Keratinocyte (primary cell): ENCODE results near the gene MAPK9. TPM values are rescaled to one million over a fixed set of nuclear protein-coding genes. Genes with fewer than 3 reads are reported as not detected.

Source experiments
- DNase-seq: peaks from one replicate; pipeline ENCODE4 v3.0.0-alpha.2; 2011; ENCODE audit warnings: low read depth, missing footprints, low spot score
- FAIRE-seq: peaks from 2 replicates; lab custom pipeline; 2011; peaks lifted over from hg19 to GRCh38; lab: Jason Lieb, UNC
- H2AFZ ChIP-seq: 2 replicates; pipeline ENCODE4 v1.6.0; 2012; ENCODE audit warnings: low read length, control low read depth, inconsistent platforms; ENCODE audit not compliant: control insufficient read depth
- H3K27ac ChIP-seq: 2 replicates; pipeline ENCODE4 v1.5.1; 2011; ENCODE audit warnings: low read length; ENCODE audit not compliant: control insufficient read depth, insufficient read depth
- H3K27me3 ChIP-seq: 3 replicates; pipeline ENCODE4 v1.6.0; 2011; ENCODE audit warnings: low read length; ENCODE audit not compliant: control insufficient read depth, insufficient read depth; ENCODE audit errors: extremely low read depth
- H3K36me3 ChIP-seq, 2 experiments: 2 replicates in 1 of 2; 3 replicates in 1 of 2; pipeline ENCODE4 v1.5.1; 2011; ENCODE audit warnings: low read length in 2 of 2, mild to moderate bottlenecking in 1 of 2; ENCODE audit not compliant: control insufficient read depth in 2 of 2, insufficient read depth in 2 of 2; ENCODE audit errors: extremely low read depth in 1 of 2
- H3K4me1 ChIP-seq: 3 replicates; pipeline ENCODE4 v1.5.1; 2011; ENCODE audit warnings: low read length; ENCODE audit not compliant: control insufficient read depth, insufficient read depth; ENCODE audit errors: extremely low read depth
- H3K4me2 ChIP-seq: 3 replicates; pipeline ENCODE4 v1.6.0; 2011; ENCODE audit warnings: low read depth, low read length; ENCODE audit not compliant: control insufficient read depth, insufficient read depth; ENCODE audit errors: extremely low read depth
- H3K4me3 ChIP-seq, 3 experiments: fragments of 200-600 bp in 1 of 3; sonication (generic) in 1 of 3; 2 replicates in 2 of 3; 3 replicates in 1 of 3; pipeline ENCODE4 v1.5.1; 2011 to 2016; ENCODE audit warnings: low read length in 3 of 3, mild to moderate bottlenecking in 3 of 3, control low read depth in 2 of 3, inconsistent platforms in 1 of 3, low read depth in 1 of 3, mixed read lengths in 1 of 3, mixed run types in 1 of 3, moderate library complexity in 1 of 3; ENCODE audit not compliant: control insufficient read depth in 2 of 3, insufficient read depth in 2 of 3; ENCODE audit errors: extremely low read depth in 1 of 3
- H3K79me2 ChIP-seq: 2 replicates; pipeline ENCODE4 v1.6.0; 2012; ENCODE audit warnings: low read length; ENCODE audit not compliant: control insufficient read depth, insufficient read depth
- H3K9ac ChIP-seq: 3 replicates; pipeline ENCODE4 v1.6.0; 2011; ENCODE audit warnings: low read length; ENCODE audit not compliant: control insufficient read depth, insufficient read depth; ENCODE audit errors: extremely low read depth
- H3K9me1 ChIP-seq: 3 replicates; pipeline ENCODE4 v1.6.0; 2011; ENCODE audit warnings: low read length; ENCODE audit not compliant: control insufficient read depth, insufficient read depth; ENCODE audit errors: extremely low read depth
- H3K9me3 ChIP-seq: 2 replicates; pipeline ENCODE4 v1.5.1; 2012; ENCODE audit warnings: low read depth, low read length; ENCODE audit not compliant: control insufficient read depth
- H4K20me1 ChIP-seq: 3 replicates; pipeline ENCODE4 v1.6.0; 2011; ENCODE audit warnings: low read length; ENCODE audit not compliant: control insufficient read depth, insufficient read depth; ENCODE audit errors: extremely low read depth
- EZH2 ChIP-seq: IDR thresholded peaks from one replicate; pipeline ENCODE4 v1.6.1; 2012; ENCODE audit warnings: inconsistent platforms, mild to moderate bottlenecking, low read length, moderate library complexity
- dilution Hi-C: fragments of 300-500 bp; cut with MboI; formaldehyde crosslinking; loops from one replicate; pipeline ENCODE4 v1.7.0; 2020; ENCODE audit warnings: low sequenced_read_pairs; ENCODE audit not compliant: extremely low pct_ligation_motif_present
- polyA plus RNA-seq, 5 experiments: library from polyadenylated mRNA; depleted of rRNA in 3 of 5; stranded (reverse) in 3 of 5; stranded (forward) in 1 of 5; unstranded in 1 of 5; fragments of >200 nt; gene quantifications; 1 replicate in 1 of 5; 2 replicates in 3 of 5; 3 replicates in 1 of 5; pipeline versions ENCODE4 v1.2.1 to v1.2.3, GENCODE V29; 2011 to 2012; ENCODE audit warnings: missing spikeins in 2 of 5, low read depth in 1 of 5, low replicate concordance in 1 of 5
- TF ChIP-seq, protein P1 (sequence below), 3 experiments: IDR thresholded peaks in 1 of 3; conservative IDR thresholded peaks in 1 of 3; optimal IDR thresholded peaks in 1 of 3; 2 replicates in 2 of 3; 3 replicates in 1 of 3; pipeline versions ENCODE3 to v1.5.1; 2011; ENCODE audit warnings: low read length in 3 of 3, mild to moderate bottlenecking in 3 of 3, moderate library complexity in 2 of 3, control low read depth in 1 of 3, inconsistent platforms in 1 of 3; ENCODE audit not compliant: insufficient read depth in 2 of 3; ENCODE audit errors: extremely low read depth in 1 of 3

Gene MAPK9
- polyA plus RNA-seq, 1 donor (not counting 4 experiments of a cell fraction or from before 2014, with no cell fraction given), result 49.4 TPM

DNA sequence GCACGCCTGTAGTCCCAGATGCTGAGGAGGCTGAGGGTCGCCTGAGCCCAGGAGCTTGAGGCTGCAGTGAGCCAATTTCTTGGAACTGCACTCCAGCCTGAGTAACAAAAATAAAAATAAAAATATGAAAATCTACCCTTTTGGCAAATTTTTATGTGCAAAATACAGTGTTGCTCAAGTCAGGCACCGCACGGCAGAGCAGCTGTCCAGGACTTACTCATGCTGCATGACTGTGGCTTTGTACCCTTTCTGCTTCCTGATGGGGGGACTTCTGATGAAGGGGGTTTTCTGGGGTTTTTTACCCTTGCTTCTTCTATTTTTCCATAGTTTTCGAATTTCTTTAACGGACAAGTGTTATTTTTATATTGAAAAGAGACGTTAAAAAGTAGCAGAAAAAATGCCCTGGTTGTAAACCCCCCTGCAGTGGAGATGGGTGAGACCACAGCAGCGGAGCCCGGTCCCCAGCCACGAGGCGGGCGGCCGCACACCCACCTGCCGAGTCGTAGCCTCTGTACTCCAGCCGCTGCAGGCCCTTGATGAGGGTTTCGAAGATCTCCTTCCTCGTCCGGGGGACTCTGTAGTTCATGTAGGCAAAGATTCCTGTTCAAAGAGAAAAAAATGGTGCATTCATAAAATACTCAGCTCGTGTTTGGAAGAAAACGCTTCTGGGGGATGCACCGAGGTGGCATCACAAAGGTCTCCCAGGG lies 46.3 kb upstream of the MAPK9 start:
- dilution Hi-C loops, result no loop called here

DNA sequence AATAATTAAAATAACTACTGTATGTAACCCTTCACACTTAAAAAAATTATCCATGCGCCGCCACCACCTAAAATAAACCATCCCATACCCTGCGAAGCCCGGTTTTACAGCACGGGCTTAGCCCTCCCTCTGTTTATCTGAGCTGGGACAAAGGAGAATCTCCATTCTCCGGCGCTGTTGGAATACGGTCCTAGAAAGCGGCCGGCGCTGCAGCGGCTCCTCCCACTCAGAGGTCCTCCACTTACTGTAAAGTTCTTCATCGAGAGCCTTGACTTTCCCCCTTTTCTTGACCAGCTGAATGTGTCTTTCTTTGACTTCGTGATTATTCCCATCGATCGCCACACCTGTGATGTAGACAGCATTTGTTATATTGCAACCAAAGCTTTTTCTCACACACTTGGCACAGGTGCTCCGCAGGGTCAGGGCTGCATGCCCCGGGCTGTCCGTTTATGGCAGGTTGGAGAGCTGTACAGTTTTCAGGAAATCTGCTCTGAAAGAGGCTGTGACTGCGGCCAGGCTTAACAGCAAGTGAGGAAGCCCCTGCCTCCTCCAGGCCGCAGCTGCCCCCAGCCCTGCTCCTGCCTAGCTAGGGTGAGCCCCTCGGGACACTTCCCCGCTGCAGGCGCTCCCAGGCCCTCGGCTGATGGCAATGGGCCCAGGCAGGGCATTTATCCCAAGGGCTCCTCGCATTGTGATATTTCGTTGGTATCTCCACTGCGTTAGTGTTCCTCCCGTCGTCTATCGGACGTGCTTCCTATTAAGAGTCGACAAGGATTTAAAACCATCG lies 44.5 kb upstream of the MAPK9 start:
- dilution Hi-C loops, result no loop called here
- H4K20me1 ChIP-seq, result no peaks in the 10 kb centered on the region
- no peaks in the 10 kb centered on the region for H3K4me1 ChIP-seq
- H3K27me3 ChIP-seq, result no peaks in the 10 kb centered on the region
- no peak overlapping the region for H3K4me3 ChIP-seq
- no peak for DNase-seq
- no peak overlapping the region for H3K27ac ChIP-seq
- H3K9me3 ChIP-seq, result no peaks in the 10 kb centered on the region
- no peak overlapping the region for H3K4me2 ChIP-seq
- no peaks in the 10 kb centered on the region for H3K9me1 ChIP-seq
- no peak overlapping the region for H3K9ac ChIP-seq
- no peaks in the 10 kb centered on the region for H3K79me2 ChIP-seq
- no peak for FAIRE-seq
- TF ChIP-seq EZH2, result no peak
- TF ChIP-seq, protein P1, sequence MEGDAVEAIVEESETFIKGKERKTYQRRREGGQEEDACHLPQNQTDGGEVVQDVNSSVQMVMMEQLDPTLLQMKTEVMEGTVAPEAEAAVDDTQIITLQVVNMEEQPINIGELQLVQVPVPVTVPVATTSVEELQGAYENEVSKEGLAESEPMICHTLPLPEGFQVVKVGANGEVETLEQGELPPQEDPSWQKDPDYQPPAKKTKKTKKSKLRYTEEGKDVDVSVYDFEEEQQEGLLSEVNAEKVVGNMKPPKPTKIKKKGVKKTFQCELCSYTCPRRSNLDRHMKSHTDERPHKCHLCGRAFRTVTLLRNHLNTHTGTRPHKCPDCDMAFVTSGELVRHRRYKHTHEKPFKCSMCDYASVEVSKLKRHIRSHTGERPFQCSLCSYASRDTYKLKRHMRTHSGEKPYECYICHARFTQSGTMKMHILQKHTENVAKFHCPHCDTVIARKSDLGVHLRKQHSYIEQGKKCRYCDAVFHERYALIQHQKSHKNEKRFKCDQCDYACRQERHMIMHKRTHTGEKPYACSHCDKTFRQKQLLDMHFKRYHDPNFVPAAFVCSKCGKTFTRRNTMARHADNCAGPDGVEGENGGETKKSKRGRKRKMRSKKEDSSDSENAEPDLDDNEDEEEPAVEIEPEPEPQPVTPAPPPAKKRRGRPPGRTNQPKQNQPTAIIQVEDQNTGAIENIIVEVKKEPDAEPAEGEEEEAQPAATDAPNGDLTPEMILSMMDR (optimal IDR thresholded peaks at IDR 0.05 in 1 of 3, IDR thresholded peaks at IDR 0.05 in 1 of 3, conservative IDR thresholded peaks at IDR 0.05 in 1 of 3; ENCODE audit: extremely low read depth in 1 of 3, insufficient read depth in 2 of 3, low read length in 3 of 3), result no peak
- H3K36me3 ChIP-seq, result no peaks in the 10 kb centered on the region
- no peak overlapping the region for H2AFZ ChIP-seq

More for the DNA sequence above, 46.3 kb upstream of the MAPK9 start:
- no peaks in the 10 kb centered on the region for H3K9me3 ChIP-seq
- H3K36me3 ChIP-seq, result no peaks in the 10 kb centered on the region
- no peak overlapping the region for H3K27ac ChIP-seq
- no peaks in the 10 kb centered on the region for H4K20me1 ChIP-seq
- H3K9ac ChIP-seq, result no peak overlapping the region
- FAIRE-seq (no peak), DNase-seq (no peak)
- no peak overlapping the region for H3K4me3 ChIP-seq
- no peak overlapping the region for H2AFZ ChIP-seq
- H3K27me3 ChIP-seq, result no peaks in the 10 kb centered on the region
- H3K9me1 ChIP-seq, result no peaks in the 10 kb centered on the region
- no peaks in the 10 kb centered on the region for H3K4me1 ChIP-seq
- no peak overlapping the region for H3K4me2 ChIP-seq
- no peak for TF ChIP-seq EZH2
- TF ChIP-seq, protein P1 (optimal IDR thresholded peaks at IDR 0.05 in 1 of 3, IDR thresholded peaks at IDR 0.05 in 1 of 3, conservative IDR thresholded peaks at IDR 0.05 in 1 of 3; ENCODE audit: extremely low read depth in 1 of 3, insufficient read depth in 2 of 3, low read length in 3 of 3), result no peak
- no peaks in the 10 kb centered on the region for H3K79me2 ChIP-seq
